Ovary (tissue), 3 donors: ENCODE measurements around the gene NCF4.

Experiments used
- CTCF ChIP-seq, 3 donors: fragments of 450-650 bp in 2 of 3; fragments of 200-600 bp in 1 of 3; IDR thresholded peaks; one replicate each; pipeline versions ENCODE4 v1.5.1 to v1.8.0; 2016 to 2022; ENCODE audit warnings: antibody characterized with exemption in 3 of 3, mild to moderate bottlenecking in 1 of 3
- POLR2A ChIP-seq: fragments of 450-650 bp; IDR thresholded peaks from one replicate; pipeline ENCODE4 v1.6.1; 2017; ENCODE audit warnings: antibody characterized with exemption, mild to moderate bottlenecking, moderate library complexity
- donor health status: DM: no; HTN: no; CAD: no.

- TF ChIP-seq CTCF (IDR thresholded peaks at IDR 0.05) (no peak), POLR2A (no peak)
Observed at GRCh38 chr22:36829370-36830002, 31.3 kb upstream of the NCF4 start.
